ENCODE data around the gene RNF217.

The RNF217 gene

GRCh38 chr6:125094563-125094962 is 132.3 kb downstream of the RNF217 start:
- DNase-seq (ENCODE audit: low spot score): no peak
- no peak overlapping the region for H4K91ac ChIP-seq (ENCODE audit: low read depth, low read length, poor library complexity)
- no peaks in the 10 kb centered on the region for H3K79me1 ChIP-seq (ENCODE audit: low read depth, low read length)
- no peak overlapping the region for H3K4ac ChIP-seq (ENCODE audit: low read length)
- H3K27ac ChIP-seq (replicated peaks; ENCODE audit: low read length): no peak overlapping the region
- no peak overlapping the region for H3K9ac ChIP-seq (ENCODE audit: low read depth, low read length, poor library complexity)
- H2AFZ ChIP-seq (ENCODE audit: low read length): no peak overlapping the region
- no peak overlapping the region for H2AK5ac ChIP-seq (ENCODE audit: low read depth, low read length)
- no peaks in the 10 kb centered on the region for H3K27me3 ChIP-seq (ENCODE audit: control insufficient read depth in 3 of 3, insufficient read depth in 3 of 3, low read depth in 1 of 3, low read length in 3 of 3)
- peaks cover 0 to 11% of the 10 kb centered on the region in 2 donors for H3K4me1 ChIP-seq (ENCODE audit: control insufficient read depth in 2 of 2, insufficient read depth in 1 of 2, low read depth in 1 of 2, low read length in 2 of 2)
- H2BK5ac ChIP-seq (ENCODE audit: low read length): no peak overlapping the region
- no peak overlapping the region for H3K18ac ChIP-seq (ENCODE audit: low read length)
- no peak overlapping the region for H4K8ac ChIP-seq (ENCODE audit: low read depth, low read length)
- no peak overlapping the region for H2BK12ac ChIP-seq (ENCODE audit: low read length)
- no peaks in the 10 kb centered on the region for H3K9me3 ChIP-seq (replicated peaks in 1 of 2; ENCODE audit: control insufficient read depth in 2 of 2, insufficient read depth in 1 of 2, low read depth in 1 of 2, low read length in 2 of 2)
- no peak overlapping the region for H3K14ac ChIP-seq (ENCODE audit: low read length)
- H3K4me3 ChIP-seq (ENCODE audit: low read length in 2 of 2): no peak overlapping the region
- H2BK15ac ChIP-seq (ENCODE audit: low read length): no peak overlapping the region
- H2BK120ac ChIP-seq (ENCODE audit: low read depth, low read length): no peak overlapping the region
- H3K23ac ChIP-seq (ENCODE audit: low read depth, low read length, poor library complexity): no peak overlapping the region
- H3K4me2 ChIP-seq (ENCODE audit: insufficient read depth, low read length, poor library complexity, severe bottlenecking): no peak overlapping the region
- no peaks in the 10 kb centered on the region for H3K36me3 ChIP-seq (replicated peaks in 1 of 2; ENCODE audit: control insufficient read depth in 2 of 2, insufficient read depth in 2 of 2, low read length in 2 of 2)
- WGBS, 2 donors (ENCODE audit: extremely low coverage in 2 of 2, insufficient read length in 2 of 2, insufficient replicate concordance in 1 of 2): no CpG with 5 or more reads among the region's 3 CpGs

GRCh38 chr6:125095580-125096301 is 133.5 kb downstream of the RNF217 start:
- H3K9ac ChIP-seq (ENCODE audit: low read depth, low read length, poor library complexity): no peak overlapping the region
- no CpG with 5 or more reads among the region's 5 CpGs for WGBS, 2 donors (ENCODE audit: extremely low coverage in 2 of 2, insufficient read length in 2 of 2, insufficient replicate concordance in 1 of 2)
- no peak overlapping the region for H3K27ac ChIP-seq (replicated peaks; ENCODE audit: low read length)
- H3K79me1 ChIP-seq (ENCODE audit: low read depth, low read length): no peaks in the 10 kb centered on the region
- H3K9me3 ChIP-seq (replicated peaks in 1 of 2; ENCODE audit: control insufficient read depth in 2 of 2, insufficient read depth in 1 of 2, low read depth in 1 of 2, low read length in 2 of 2): no peaks in the 10 kb centered on the region
- H2BK12ac ChIP-seq (ENCODE audit: low read length): no peak overlapping the region
- DNase-seq (ENCODE audit: low spot score): no peak
- H3K4ac ChIP-seq (ENCODE audit: low read length): no peak overlapping the region
- H2BK15ac ChIP-seq (ENCODE audit: low read length): no peak overlapping the region
- H3K4me3 ChIP-seq (ENCODE audit: low read length in 2 of 2): no peak overlapping the region
- no peak overlapping the region for H4K91ac ChIP-seq (ENCODE audit: low read depth, low read length, poor library complexity)
- no peak overlapping the region for H3K14ac ChIP-seq (ENCODE audit: low read length)
- H2BK5ac ChIP-seq (ENCODE audit: low read length): no peak overlapping the region
- no peak overlapping the region for H3K4me2 ChIP-seq (ENCODE audit: insufficient read depth, low read length, poor library complexity, severe bottlenecking)
- no peak overlapping the region for H3K23ac ChIP-seq (ENCODE audit: low read depth, low read length, poor library complexity)
- H3K36me3 ChIP-seq (replicated peaks in 1 of 2; ENCODE audit: control insufficient read depth in 2 of 2, insufficient read depth in 2 of 2, low read length in 2 of 2): no peaks in the 10 kb centered on the region
- H2AK5ac ChIP-seq (ENCODE audit: low read depth, low read length): no peak overlapping the region
- no peaks in the 10 kb centered on the region for H3K27me3 ChIP-seq (ENCODE audit: control insufficient read depth in 3 of 3, insufficient read depth in 3 of 3, low read depth in 1 of 3, low read length in 3 of 3)
- H3K18ac ChIP-seq (ENCODE audit: low read length): no peak overlapping the region
- no peak overlapping the region for H4K8ac ChIP-seq (ENCODE audit: low read depth, low read length)
- H2AFZ ChIP-seq (ENCODE audit: low read length): peak overlapping the region; percentile 36
- H3K4me1 ChIP-seq (ENCODE audit: control insufficient read depth in 2 of 2, insufficient read depth in 1 of 2, low read depth in 1 of 2, low read length in 2 of 2): peaks cover 0 to 11% of the 10 kb centered on the region in 2 donors
- H2BK120ac ChIP-seq (ENCODE audit: low read depth, low read length): no peak overlapping the region

GRCh38 chr6:125097186-125097585 is 134.9 kb downstream of the RNF217 start:
- no peak overlapping the region for H4K8ac ChIP-seq (ENCODE audit: low read depth, low read length)
- H3K79me1 ChIP-seq (ENCODE audit: low read depth, low read length): no peaks in the 10 kb centered on the region
- no peak overlapping the region for H3K23ac ChIP-seq (ENCODE audit: low read depth, low read length, poor library complexity)
- peaks cover 0 to 16% of the 10 kb centered on the region in 2 donors for H3K4me1 ChIP-seq (ENCODE audit: control insufficient read depth in 2 of 2, insufficient read depth in 1 of 2, low read depth in 1 of 2, low read length in 2 of 2)
- H2BK120ac ChIP-seq (ENCODE audit: low read depth, low read length): no peak overlapping the region
- no peak overlapping the region for H2AK5ac ChIP-seq (ENCODE audit: low read depth, low read length)
- H3K4ac ChIP-seq (ENCODE audit: low read length): no peak overlapping the region
- WGBS, 2 donors (ENCODE audit: extremely low coverage in 2 of 2, insufficient read length in 2 of 2, insufficient replicate concordance in 1 of 2): no CpG with 5 or more reads among the region's 2 CpGs
- no peak overlapping the region for H2BK12ac ChIP-seq (ENCODE audit: low read length)
- H3K36me3 ChIP-seq (replicated peaks in 1 of 2; ENCODE audit: control insufficient read depth in 2 of 2, insufficient read depth in 2 of 2, low read length in 2 of 2): no peaks in the 10 kb centered on the region
- H3K27me3 ChIP-seq (ENCODE audit: control insufficient read depth in 3 of 3, insufficient read depth in 3 of 3, low read depth in 1 of 3, low read length in 3 of 3): no peaks in the 10 kb centered on the region
- no peak overlapping the region for H3K14ac ChIP-seq (ENCODE audit: low read length)
- H2BK5ac ChIP-seq (ENCODE audit: low read length): no peak overlapping the region
- no peak overlapping the region for H3K4me2 ChIP-seq (ENCODE audit: insufficient read depth, low read length, poor library complexity, severe bottlenecking)
- H3K9me3 ChIP-seq (replicated peaks in 1 of 2; ENCODE audit: control insufficient read depth in 2 of 2, insufficient read depth in 1 of 2, low read depth in 1 of 2, low read length in 2 of 2): no peaks in the 10 kb centered on the region
- H3K9ac ChIP-seq (ENCODE audit: low read depth, low read length, poor library complexity): no peak overlapping the region
- no peak overlapping the region for H4K91ac ChIP-seq (ENCODE audit: low read depth, low read length, poor library complexity)
- no peak overlapping the region for H2BK15ac ChIP-seq (ENCODE audit: low read length)
- H2AFZ ChIP-seq (ENCODE audit: low read length): no peak overlapping the region
- no peak overlapping the region for H3K4me3 ChIP-seq (ENCODE audit: low read length in 2 of 2)
- H3K27ac ChIP-seq (replicated peaks; ENCODE audit: low read length): no peak overlapping the region
- no peak overlapping the region for H3K18ac ChIP-seq (ENCODE audit: low read length)
- no peak for DNase-seq (ENCODE audit: low spot score)

GRCh38 chr6:125098253-125098652 is 136.0 kb downstream of the RNF217 start:
- no peak overlapping the region for H4K8ac ChIP-seq (ENCODE audit: low read depth, low read length)
- WGBS, 2 donors (ENCODE audit: extremely low coverage in 2 of 2, insufficient read length in 2 of 2, insufficient replicate concordance in 1 of 2): no CpG with 5 or more reads among the region's 4 CpGs
- no peak overlapping the region for H2BK5ac ChIP-seq (ENCODE audit: low read length)
- no peak overlapping the region for H3K23ac ChIP-seq (ENCODE audit: low read depth, low read length, poor library complexity)
- H3K79me1 ChIP-seq (ENCODE audit: low read depth, low read length): no peaks in the 10 kb centered on the region
- H3K4ac ChIP-seq (ENCODE audit: low read length): no peak overlapping the region
- no peak overlapping the region for H3K14ac ChIP-seq (ENCODE audit: low read length)
- H3K4me2 ChIP-seq (ENCODE audit: insufficient read depth, low read length, poor library complexity, severe bottlenecking): no peak overlapping the region
- no peak for DNase-seq (ENCODE audit: low spot score)
- no peak overlapping the region for H4K91ac ChIP-seq (ENCODE audit: low read depth, low read length, poor library complexity)
- H2AK5ac ChIP-seq (ENCODE audit: low read depth, low read length): no peak overlapping the region
- H3K18ac ChIP-seq (ENCODE audit: low read length): no peak overlapping the region
- no peaks in the 10 kb centered on the region for H3K9me3 ChIP-seq (replicated peaks in 1 of 2; ENCODE audit: control insufficient read depth in 2 of 2, insufficient read depth in 1 of 2, low read depth in 1 of 2, low read length in 2 of 2)
- no peak overlapping the region for H2BK12ac ChIP-seq (ENCODE audit: low read length)
- H2BK15ac ChIP-seq (ENCODE audit: low read length): no peak overlapping the region
- peaks cover 6 to 18% of the 10 kb centered on the region in 2 donors for H3K4me1 ChIP-seq (ENCODE audit: control insufficient read depth in 2 of 2, insufficient read depth in 1 of 2, low read depth in 1 of 2, low read length in 2 of 2)
- no peak overlapping the region for H3K4me3 ChIP-seq (ENCODE audit: low read length in 2 of 2)
- no peak overlapping the region for H2BK120ac ChIP-seq (ENCODE audit: low read depth, low read length)
- no peak overlapping the region for H3K9ac ChIP-seq (ENCODE audit: low read depth, low read length, poor library complexity)
- no peaks in the 10 kb centered on the region for H3K27me3 ChIP-seq (ENCODE audit: control insufficient read depth in 3 of 3, insufficient read depth in 3 of 3, low read depth in 1 of 3, low read length in 3 of 3)
- no peak overlapping the region for H3K27ac ChIP-seq (replicated peaks; ENCODE audit: low read length)
- no peak overlapping the region for H2AFZ ChIP-seq (ENCODE audit: low read length)
- no peaks in the 10 kb centered on the region for H3K36me3 ChIP-seq (replicated peaks in 1 of 2; ENCODE audit: control insufficient read depth in 2 of 2, insufficient read depth in 2 of 2, low read length in 2 of 2)

All from neuronal stem cell (in vitro differentiated cells).